HepG2 (cell line): Measurements from ENCODE around the gene MARCHF2. TPM values are rescaled to one million over a fixed set of nuclear protein-coding genes. Genes with fewer than 3 reads are reported as not detected.

Experiments
- FOXA3 ChIP-seq: IDR thresholded peaks from 2 replicates; pipeline ENCODE4 v1.6.1; 2016; ENCODE audit warnings: missing genetic modification reagents, missing compliant biosample characterization
- FOXJ3 ChIP-seq: sonication (generic); formaldehyde crosslinking; IDR thresholded peaks from 2 replicates; pipeline ENCODE4 v1.4.0; 2020; ENCODE audit warnings: missing genetic modification reagents, mild to moderate bottlenecking, borderline replicate concordance
- KDM5B ChIP-seq: sonication (generic); formaldehyde crosslinking; IDR thresholded peaks from 2 replicates; pipeline ENCODE4 v1.4.0; 2020; ENCODE audit warnings: missing genetic modification reagents, mild to moderate bottlenecking, borderline replicate concordance
- KMT2A ChIP-seq: sonication (generic); formaldehyde crosslinking; IDR thresholded peaks from 2 replicates; pipeline ENCODE4 v1.4.0; 2020; ENCODE audit warnings: missing genetic modification reagents
- RAD51 ChIP-seq: fragments of 450-650 bp; IDR thresholded peaks from 2 replicates; pipeline ENCODE4 v1.6.1; 2016; ENCODE audit warnings: borderline replicate concordance
- TOPORS ChIP-seq: sonication (generic); formaldehyde crosslinking; IDR thresholded peaks from 2 replicates; pipeline ENCODE4 v1.8.0; 2023; ENCODE audit warnings: mild to moderate bottlenecking, missing genetic modification reagents
- U2AF2 ChIP-seq: fragments of 200-400 bp; formaldehyde crosslinking; IDR thresholded peaks from 2 replicates; pipeline ENCODE4 v1.6.1; 2017; ENCODE audit warnings: low read depth, mild to moderate bottlenecking, low read length
- ZFP82 ChIP-seq: sonication (generic); formaldehyde crosslinking; IDR thresholded peaks from 2 replicates; pipeline ENCODE4 v1.5.1; 2020; ENCODE audit warnings: mild to moderate bottlenecking, missing genetic modification reagents, borderline replicate concordance
- ZNF24 ChIP-seq: fragments of 450-650 bp; IDR thresholded peaks from 2 replicates; pipeline ENCODE4 v1.6.1; 2017; ENCODE audit warnings: antibody characterized with exemption, mild to moderate bottlenecking
- ZNF335 ChIP-seq: sonication (generic); formaldehyde crosslinking; IDR thresholded peaks from 2 replicates; pipeline ENCODE4 v1.4.0; 2020; ENCODE audit warnings: missing genetic modification reagents
- ZNF431 ChIP-seq: sonication (generic); formaldehyde crosslinking; IDR thresholded peaks from 2 replicates; pipeline ENCODE4 v1.9.0; 2022; ENCODE audit warnings: missing genetic modification reagents, low read depth, mild to moderate bottlenecking, borderline replicate concordance
- ZNF652 ChIP-seq: IDR thresholded peaks from 2 replicates; pipeline ENCODE4 v1.6.1; 2016; ENCODE audit warnings: low read depth, borderline replicate concordance
- polyA plus RNA-seq, 8 experiments: library from polyadenylated mRNA; depleted of rRNA in 3 of 8; stranded (reverse) in 7 of 8; unstranded in 1 of 8; fragments of >200 nt; fragmentation: Illumina TruSeq in 4 of 8; extraction: Trizol in 4 of 8; gene quantifications; 2 replicates each; pipeline versions ENCODE4 v1.2.1 to v1.2.3, GENCODE V29; 2011 to 2016; ENCODE audit warnings: low read depth in 4 of 8, missing spikeins in 1 of 8, mixed read lengths in 1 of 8; ENCODE audit not compliant: insufficient read depth in 1 of 8
- total RNA-seq, 5 experiments: library from RNA; depleted of rRNA; stranded (reverse); fragments of >200 nt; fragmentation: Illumina TruSeq; extraction: Trizol; gene quantifications; 2 replicates each; pipeline ENCODE4 v1.2.3, GENCODE V29; 2016; ENCODE audit warnings: low read depth in 1 of 5
- TF ChIP-seq, protein P1 (sequence below): IDR thresholded peaks from 2 replicates; pipeline ENCODE4 v1.6.1; 2016; ENCODE audit warnings: missing compliant biosample characterization, missing genetic modification reagents, borderline replicate concordance
- TF ChIP-seq, protein P2 (sequence below): IDR thresholded peaks from 2 replicates; pipeline ENCODE4 v1.6.1; 2016; ENCODE audit warnings: low read depth, missing genetic modification reagents, missing compliant biosample characterization
- TF ChIP-seq, protein P3 (sequence below): sonication (generic); formaldehyde crosslinking; IDR thresholded peaks from 2 replicates; pipeline ENCODE4 v1.4.0; 2020; ENCODE audit warnings: missing genetic modification reagents
- TF ChIP-seq, protein P4 (sequence below): sonication (generic); formaldehyde crosslinking; IDR thresholded peaks from 2 replicates; pipeline ENCODE4 v1.4.0; 2020; ENCODE audit warnings: missing genetic modification reagents
- TF ChIP-seq, protein P5 (sequence below): sonication (generic); formaldehyde crosslinking; conservative IDR thresholded peaks from 2 replicates; pipeline ENCODE4 v1.8.0; 2022; ENCODE audit warnings: low read depth, missing genetic modification reagents

The MARCHF2 gene
- total and polyA plus RNA-seq, 2 of the 13 experiments (the other 11 are each of a cell fraction or from before 2014, with no cell fraction given): 12.7 to 13.0 TPM

DNA sequence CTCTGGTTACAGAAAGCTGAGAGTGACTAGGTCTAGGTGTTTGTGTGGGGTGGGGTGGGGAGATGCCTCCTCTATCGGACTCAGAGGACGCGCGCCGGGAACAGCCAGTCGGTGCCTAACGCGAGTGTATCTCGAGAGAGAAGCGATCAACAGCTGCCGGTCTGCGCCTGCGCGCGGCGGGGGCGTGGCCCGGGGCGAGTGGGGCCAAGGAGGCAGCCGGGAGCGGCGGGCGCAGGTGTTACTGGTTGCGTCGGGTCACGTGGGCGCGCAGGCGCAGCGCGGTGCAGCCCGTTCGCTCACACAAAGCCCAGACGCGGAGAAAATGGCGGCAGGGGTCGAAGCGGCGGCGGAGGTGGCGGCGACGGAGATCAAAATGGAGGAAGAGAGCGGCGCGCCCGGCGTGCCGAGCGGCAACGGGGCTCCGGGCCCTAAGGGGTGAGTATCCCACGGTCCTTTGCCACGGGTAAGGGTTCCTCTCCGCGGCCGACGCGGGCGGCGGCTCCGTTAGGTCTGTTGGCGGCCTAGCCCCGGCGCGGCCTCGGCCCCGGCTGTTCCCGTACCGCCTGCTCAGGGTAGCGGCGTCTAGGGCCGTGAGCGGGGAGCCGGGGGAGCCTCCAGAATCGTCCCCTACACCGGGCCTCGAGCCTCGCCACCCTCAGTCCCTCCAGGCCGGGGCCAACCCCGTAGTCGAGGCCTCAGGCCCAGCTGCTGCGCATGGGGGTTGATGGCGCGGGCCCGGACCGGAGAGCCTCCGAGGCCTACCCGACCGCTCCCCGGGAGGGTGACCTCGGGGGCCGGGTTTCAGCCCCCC is 31.8 kb downstream of the MARCHF2 start, which contains the start of gene HNRNPM (continued):
- TF ChIP-seq, protein P1, sequence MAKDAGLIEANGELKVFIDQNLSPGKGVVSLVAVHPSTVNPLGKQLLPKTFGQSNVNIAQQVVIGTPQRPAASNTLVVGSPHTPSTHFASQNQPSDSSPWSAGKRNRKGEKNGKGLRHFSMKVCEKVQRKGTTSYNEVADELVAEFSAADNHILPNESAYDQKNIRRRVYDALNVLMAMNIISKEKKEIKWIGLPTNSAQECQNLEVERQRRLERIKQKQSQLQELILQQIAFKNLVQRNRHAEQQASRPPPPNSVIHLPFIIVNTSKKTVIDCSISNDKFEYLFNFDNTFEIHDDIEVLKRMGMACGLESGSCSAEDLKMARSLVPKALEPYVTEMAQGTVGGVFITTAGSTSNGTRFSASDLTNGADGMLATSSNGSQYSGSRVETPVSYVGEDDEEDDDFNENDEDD (CRISPR knock-in tag): peak; percentile 60; the same call in 1 of the 2 replicates
- TF ChIP-seq ZNF431 (peak; percentile 50; the same call in 1 of the 2 replicates), RAD51 (peak; percentile 91), FOXJ3 (CRISPR knock-in tag) (0 out of 2 replicates have a peak, but pooled peaks have one; percentile 20), ZNF24 (no peak), TOPORS (CRISPR knock-in tag) (no peak; the same call in 1 of the 2 replicates), U2AF2 (0 out of 2 replicates have a peak, but pooled peaks have one; percentile 42), ZFP82 (CRISPR knock-in tag) (no peak), KDM5B (CRISPR knock-in tag) (peak; percentile 57; the same call in 1 of the 2 replicates), KMT2A (CRISPR knock-in tag) (peak; percentile 55; the same call in 1 of the 2 replicates), ZNF335 (CRISPR knock-in tag) (no peak), ZNF652 (CRISPR knock-in tag) (no peak), FOXA3 (CRISPR knock-in tag) (no peak; the same call in 1 of the 2 replicates)
- TF ChIP-seq, protein P2, sequence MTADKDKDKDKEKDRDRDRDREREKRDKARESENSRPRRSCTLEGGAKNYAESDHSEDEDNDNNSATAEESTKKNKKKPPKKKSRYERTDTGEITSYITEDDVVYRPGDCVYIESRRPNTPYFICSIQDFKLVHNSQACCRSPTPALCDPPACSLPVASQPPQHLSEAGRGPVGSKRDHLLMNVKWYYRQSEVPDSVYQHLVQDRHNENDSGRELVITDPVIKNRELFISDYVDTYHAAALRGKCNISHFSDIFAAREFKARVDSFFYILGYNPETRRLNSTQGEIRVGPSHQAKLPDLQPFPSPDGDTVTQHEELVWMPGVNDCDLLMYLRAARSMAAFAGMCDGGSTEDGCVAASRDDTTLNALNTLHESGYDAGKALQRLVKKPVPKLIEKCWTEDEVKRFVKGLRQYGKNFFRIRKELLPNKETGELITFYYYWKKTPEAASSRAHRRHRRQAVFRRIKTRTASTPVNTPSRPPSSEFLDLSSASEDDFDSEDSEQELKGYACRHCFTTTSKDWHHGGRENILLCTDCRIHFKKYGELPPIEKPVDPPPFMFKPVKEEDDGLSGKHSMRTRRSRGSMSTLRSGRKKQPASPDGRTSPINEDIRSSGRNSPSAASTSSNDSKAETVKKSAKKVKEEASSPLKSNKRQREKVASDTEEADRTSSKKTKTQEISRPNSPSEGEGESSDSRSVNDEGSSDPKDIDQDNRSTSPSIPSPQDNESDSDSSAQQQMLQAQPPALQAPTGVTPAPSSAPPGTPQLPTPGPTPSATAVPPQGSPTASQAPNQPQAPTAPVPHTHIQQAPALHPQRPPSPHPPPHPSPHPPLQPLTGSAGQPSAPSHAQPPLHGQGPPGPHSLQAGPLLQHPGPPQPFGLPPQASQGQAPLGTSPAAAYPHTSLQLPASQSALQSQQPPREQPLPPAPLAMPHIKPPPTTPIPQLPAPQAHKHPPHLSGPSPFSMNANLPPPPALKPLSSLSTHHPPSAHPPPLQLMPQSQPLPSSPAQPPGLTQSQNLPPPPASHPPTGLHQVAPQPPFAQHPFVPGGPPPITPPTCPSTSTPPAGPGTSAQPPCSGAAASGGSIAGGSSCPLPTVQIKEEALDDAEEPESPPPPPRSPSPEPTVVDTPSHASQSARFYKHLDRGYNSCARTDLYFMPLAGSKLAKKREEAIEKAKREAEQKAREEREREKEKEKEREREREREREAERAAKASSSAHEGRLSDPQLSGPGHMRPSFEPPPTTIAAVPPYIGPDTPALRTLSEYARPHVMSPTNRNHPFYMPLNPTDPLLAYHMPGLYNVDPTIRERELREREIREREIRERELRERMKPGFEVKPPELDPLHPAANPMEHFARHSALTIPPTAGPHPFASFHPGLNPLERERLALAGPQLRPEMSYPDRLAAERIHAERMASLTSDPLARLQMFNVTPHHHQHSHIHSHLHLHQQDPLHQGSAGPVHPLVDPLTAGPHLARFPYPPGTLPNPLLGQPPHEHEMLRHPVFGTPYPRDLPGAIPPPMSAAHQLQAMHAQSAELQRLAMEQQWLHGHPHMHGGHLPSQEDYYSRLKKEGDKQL: no peak
- TF ChIP-seq, protein P3, sequence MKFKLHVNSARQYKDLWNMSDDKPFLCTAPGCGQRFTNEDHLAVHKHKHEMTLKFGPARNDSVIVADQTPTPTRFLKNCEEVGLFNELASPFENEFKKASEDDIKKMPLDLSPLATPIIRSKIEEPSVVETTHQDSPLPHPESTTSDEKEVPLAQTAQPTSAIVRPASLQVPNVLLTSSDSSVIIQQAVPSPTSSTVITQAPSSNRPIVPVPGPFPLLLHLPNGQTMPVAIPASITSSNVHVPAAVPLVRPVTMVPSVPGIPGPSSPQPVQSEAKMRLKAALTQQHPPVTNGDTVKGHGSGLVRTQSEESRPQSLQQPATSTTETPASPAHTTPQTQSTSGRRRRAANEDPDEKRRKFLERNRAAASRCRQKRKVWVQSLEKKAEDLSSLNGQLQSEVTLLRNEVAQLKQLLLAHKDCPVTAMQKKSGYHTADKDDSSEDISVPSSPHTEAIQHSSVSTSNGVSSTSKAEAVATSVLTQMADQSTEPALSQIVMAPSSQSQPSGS: no peak; the same call in 1 of the 2 replicates
- TF ChIP-seq, protein P4, sequence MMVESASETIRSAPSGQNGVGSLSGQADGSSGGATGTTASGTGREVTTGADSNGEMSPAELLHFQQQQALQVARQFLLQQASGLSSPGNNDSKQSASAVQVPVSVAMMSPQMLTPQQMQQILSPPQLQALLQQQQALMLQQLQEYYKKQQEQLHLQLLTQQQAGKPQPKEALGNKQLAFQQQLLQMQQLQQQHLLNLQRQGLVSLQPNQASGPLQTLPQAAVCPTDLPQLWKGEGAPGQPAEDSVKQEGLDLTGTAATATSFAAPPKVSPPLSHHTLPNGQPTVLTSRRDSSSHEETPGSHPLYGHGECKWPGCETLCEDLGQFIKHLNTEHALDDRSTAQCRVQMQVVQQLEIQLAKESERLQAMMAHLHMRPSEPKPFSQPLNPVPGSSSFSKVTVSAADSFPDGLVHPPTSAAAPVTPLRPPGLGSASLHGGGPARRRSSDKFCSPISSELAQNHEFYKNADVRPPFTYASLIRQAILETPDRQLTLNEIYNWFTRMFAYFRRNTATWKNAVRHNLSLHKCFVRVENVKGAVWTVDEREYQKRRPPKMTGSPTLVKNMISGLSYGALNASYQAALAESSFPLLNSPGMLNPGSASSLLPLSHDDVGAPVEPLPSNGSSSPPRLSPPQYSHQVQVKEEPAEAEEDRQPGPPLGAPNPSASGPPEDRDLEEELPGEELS (CRISPR knock-in tag): peak; percentile 37; the same call in 1 of the 2 replicates
- TF ChIP-seq, protein P5, sequence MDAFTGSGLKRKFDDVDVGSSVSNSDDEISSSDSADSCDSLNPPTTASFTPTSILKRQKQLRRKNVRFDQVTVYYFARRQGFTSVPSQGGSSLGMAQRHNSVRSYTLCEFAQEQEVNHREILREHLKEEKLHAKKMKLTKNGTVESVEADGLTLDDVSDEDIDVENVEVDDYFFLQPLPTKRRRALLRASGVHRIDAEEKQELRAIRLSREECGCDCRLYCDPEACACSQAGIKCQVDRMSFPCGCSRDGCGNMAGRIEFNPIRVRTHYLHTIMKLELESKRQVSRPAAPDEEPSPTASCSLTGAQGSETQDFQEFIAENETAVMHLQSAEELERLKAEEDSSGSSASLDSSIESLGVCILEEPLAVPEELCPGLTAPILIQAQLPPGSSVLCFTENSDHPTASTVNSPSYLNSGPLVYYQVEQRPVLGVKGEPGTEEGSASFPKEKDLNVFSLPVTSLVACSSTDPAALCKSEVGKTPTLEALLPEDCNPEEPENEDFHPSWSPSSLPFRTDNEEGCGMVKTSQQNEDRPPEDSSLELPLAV: no peak
